GM19455 (cell line): Measurements from ENCODE around the gene SPATA17.

Source experiments
- ATAC-seq: cut with Tn5 transposase; IDR thresholded peaks from one replicate; pipeline ENCODE4 v1.9.1; 2021; ENCODE audit not compliant: unreplicated experiment

The SPATA17 gene

GRCh38 chr1:217847643-217848042 is 216.5 kb downstream of the SPATA17 start:
- ATAC-seq: no peak

DNA sequence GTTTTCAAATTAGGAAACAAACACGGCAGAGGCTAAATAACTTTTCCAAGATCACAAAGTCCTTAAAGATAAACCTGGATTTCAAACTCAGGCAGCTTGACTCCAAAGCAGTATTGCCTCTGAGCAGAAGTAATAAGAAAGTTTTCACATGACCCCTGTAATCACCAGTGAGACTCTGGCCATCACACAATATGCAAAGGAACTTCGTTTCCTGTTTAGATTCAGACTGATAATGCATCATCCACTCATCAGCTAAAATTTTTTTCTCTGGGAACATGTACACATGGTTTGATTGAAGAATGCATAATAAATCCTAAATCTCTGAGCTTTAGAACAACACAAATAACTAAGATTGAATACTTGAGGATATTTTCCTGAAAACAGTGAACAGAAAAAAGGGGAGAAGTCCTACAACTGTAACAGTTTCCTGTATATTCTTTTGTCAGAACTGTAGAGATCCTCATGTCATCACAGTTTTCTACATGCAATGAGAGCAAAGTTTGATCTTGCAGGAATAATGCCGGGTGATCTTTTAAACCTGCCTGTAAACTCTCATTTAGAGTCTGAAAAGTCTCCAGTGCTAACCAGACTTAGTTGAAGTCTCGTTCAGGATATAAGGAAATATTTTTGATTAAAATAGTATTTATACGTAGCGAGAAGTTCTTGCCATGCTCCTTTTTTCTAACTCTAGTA is 225.3 kb downstream of the SPATA17 start:
- ATAC-seq: no peak

- ATAC-seq: no peak
Observed at GRCh38 chr1:217857061-217857460, 225.9 kb downstream of the SPATA17 start.

- ATAC-seq: no peak
Observed at GRCh38 chr1:217861658-217862057, 230.5 kb downstream of the SPATA17 start.

GRCh38 chr1:217867446-217867995 is 236.4 kb downstream of the SPATA17 start:
- no peak for ATAC-seq

- no peak for ATAC-seq
Observed at GRCh38 chr1:217871955-217872354, 240.8 kb downstream of the SPATA17 start.

DNA sequence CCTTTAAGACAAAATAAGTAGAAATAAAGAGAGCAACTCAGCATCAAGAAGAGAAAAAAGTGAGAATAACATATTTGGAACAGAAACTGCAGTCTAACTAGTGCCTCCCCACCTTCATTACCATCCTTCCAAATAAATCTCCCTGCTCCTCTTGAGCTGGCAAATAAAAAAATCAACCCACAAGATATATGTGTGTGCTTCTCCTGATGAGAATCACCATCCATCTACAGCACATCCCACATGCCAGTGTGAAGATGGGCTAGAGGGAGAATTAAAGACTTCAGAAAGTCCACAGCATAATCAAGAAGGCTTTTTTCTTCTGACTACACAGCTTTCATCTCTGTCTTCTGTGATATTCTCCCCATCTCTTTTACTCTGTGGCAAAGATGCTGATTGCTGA is 244.1 kb downstream of the SPATA17 start:
- ATAC-seq: no peak

GRCh38 chr1:217876401-217876800 is 245.3 kb downstream of the SPATA17 start:
- no peak for ATAC-seq

GRCh38 chr1:217876896-217877295 is 245.8 kb downstream of the SPATA17 start:
- no peak for ATAC-seq

DNA sequence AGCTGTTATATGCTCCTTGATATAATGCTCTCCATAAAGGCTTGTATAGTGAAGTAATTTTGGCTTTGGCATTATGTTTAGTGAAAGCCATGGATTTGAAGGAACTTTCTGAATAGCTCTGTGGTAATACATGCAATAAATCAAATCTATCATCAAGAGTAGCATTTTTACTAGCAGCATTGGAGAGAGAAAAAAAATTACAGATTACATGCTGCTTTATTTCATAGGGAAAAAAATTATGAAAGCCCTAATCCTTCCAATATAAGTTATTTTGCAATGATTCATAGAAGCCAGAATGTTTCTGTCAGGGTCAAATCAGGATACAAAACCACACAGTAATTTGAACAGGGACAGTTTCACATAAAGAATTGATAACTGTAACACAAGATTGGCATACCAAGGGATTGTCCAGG is 250.0 kb downstream of the SPATA17 start:
- ATAC-seq: no peak

DNA sequence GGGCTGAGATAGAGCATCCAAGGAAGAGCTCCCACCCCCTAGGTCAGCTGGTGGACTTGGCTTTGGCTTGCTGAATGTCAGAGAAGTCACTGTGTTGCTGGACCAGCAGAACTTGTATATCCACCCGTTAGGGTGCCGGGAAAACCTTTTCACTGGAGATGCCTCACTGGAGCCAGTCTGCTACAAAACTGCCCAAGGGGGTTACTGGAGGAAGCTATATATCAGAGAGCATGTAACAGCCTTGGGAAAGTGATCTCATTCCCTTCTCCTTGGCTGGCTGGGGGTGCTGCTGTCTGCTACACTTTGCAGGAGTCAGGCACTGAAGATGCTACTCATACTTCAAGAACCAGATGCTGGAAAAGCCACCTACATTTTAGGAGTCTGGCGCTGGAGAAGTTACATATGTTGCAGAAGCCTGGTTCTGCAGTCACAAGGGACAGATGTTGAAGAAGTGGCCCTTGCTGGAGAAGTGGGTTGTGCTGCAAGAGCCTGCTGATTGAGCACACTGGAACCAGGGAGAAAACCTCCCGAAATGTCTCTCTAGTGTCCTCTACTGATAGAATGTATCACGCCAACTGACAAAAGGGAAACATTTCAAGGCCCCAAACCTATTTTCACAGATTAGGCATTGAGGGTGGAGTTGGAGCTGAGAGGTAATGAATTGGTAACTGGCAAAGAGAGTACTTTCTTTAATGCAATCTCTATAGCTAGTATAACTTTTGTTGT is 250.6 kb downstream of the SPATA17 start:
- no peak for ATAC-seq

GRCh38 chr1:217885181-217885580 is 254.0 kb downstream of the SPATA17 start:
- ATAC-seq: no peak

DNA sequence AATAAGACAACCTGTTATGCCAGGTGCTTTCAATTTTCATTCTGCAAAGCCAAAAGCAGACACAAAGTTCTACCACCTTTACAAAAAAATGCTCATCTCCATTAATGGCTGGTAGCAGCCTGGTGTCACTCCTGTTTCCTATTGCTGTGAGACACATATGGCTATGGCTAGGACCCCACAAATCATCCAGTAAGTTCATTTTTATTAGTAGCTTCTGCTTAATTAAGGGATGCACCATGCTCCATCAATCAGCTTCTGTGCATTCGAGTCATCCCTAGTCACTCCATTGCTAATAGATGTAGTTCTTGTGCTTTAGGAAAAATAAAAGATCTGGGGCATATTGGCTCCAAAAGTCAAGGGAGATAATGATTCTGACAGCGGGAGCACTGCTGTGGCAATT is 257.2 kb downstream of the SPATA17 start:
- ATAC-seq: no peak

DNA sequence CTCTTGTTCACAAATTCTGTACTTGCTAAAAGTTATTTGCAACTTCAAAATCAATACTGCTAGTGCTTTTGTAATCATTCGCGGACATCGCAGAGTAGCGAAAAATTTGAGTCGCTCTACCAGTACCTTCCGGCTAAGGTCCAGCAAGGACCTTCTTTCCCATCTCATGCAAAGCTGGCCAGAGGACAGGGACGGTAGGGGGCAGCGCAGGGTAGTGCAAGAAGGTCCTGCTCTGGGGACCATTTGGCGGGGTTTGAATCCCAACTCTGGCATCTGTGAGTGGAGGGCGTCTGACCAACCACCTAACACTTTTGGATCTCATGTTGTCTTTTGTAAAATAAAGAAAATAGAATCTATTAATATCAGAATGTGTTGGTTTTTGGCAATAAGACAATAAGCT is 258.3 kb downstream of the SPATA17 start:
- ATAC-seq: no peak

- ATAC-seq: no peak
Observed at GRCh38 chr1:217891966-217892365, 260.8 kb downstream of the SPATA17 start.

DNA sequence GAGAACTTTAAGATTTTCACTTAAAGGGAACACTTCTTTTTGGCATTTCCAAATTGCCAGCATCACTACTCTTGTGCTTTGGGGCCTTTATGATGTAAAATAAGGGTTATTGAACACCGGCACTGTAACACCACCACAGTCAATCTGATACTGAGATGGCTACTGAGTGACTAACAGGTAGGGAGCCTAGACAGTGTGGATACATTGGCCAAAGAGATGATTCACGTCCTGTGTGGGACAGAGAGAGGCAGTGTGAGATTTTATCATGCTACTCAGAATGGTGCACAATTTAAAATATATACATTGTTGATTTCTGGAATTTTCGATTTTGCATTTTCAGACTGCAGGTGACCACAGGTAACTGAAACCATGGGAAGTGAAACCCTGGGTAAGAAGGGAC is 261.6 kb downstream of the SPATA17 start:
- no peak for ATAC-seq

- ATAC-seq: no peak
Observed at GRCh38 chr1:217895841-217896240, 264.7 kb downstream of the SPATA17 start.

GRCh38 chr1:217896490-217896889 is 265.3 kb downstream of the SPATA17 start:
- ATAC-seq: no peak

DNA sequence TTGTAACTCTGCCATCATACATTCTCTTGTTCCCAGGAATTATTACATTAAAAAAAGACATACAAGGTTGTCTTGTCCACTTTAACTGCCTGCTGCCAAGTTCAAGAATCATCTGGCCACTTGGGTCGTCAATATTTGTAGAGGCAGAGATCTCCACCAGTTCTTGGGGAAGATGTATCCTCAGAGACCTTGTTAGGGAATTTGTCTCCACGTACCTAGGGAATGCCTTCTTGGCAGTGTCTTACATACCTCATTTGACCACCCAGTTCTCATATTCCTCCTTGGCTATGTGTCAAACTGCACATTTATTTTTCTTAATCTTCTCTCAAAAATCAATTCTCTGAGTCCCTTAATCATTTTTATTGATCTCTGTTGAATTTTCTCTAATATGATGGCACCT is 266.0 kb downstream of the SPATA17 start:
- ATAC-seq: no peak

DNA sequence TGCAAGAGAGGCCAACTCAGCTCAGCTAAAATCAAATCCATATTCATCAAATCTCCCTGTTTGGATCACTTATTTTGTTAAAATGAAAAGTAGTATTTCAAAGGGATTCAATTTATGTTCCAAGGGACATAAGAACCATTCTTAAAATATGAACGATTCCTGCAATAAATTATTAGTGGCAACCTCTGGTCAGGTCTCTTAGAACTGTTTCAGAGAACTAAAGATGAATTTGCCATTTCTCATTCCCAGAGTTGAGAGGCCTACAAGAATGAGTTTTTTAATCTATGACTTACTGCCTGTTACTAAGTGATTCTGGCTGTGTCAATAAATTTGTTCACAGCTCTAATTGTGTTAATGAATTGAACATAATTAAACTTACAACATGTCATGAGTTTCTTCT is 268.5 kb downstream of the SPATA17 start:
- ATAC-seq: no peak

GRCh38 chr1:217907504-217907903 is 276.4 kb downstream of the SPATA17 start:
- ATAC-seq: no peak

DNA sequence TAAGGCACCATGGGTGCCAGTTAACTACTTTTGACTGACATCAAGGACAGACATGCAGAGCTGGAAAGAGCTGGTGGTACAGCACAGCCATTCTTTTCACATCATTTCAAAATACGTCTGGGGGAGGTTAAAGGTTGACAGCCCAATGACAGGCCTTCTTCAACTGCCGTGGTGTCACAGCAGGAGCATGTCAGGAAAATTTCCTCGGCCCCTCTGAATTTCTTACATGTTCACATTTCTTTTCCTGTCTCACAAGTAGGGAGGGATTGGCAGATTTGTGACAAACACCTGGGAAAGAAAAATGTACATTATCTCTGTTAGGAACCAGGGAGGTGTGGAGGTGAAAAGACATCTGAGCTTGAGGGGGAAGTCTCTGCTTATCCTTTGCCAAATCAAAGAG is 279.1 kb downstream of the SPATA17 start:
- ATAC-seq: no peak
